HG03280 (cell line): ENCODE results near the gene COL20A1.
"Not testable (repeated sequence)": the region's sequence is repeated elsewhere in the genome, so short reads cannot be mapped to it uniquely, and the experiment has no call there.

Source experiments
- ATAC-seq: cut with Tn5 transposase; IDR thresholded peaks from one replicate; pipeline ENCODE4 v1.9.1; 2021; ENCODE audit warnings: mild to moderate bottlenecking, moderate library complexity; ENCODE audit not compliant: unreplicated experiment

The COL20A1 gene

GRCh38 chr20:63370618-63371187 is 77.7 kb downstream of the COL20A1 start:
- no peak for ATAC-seq

DNA sequence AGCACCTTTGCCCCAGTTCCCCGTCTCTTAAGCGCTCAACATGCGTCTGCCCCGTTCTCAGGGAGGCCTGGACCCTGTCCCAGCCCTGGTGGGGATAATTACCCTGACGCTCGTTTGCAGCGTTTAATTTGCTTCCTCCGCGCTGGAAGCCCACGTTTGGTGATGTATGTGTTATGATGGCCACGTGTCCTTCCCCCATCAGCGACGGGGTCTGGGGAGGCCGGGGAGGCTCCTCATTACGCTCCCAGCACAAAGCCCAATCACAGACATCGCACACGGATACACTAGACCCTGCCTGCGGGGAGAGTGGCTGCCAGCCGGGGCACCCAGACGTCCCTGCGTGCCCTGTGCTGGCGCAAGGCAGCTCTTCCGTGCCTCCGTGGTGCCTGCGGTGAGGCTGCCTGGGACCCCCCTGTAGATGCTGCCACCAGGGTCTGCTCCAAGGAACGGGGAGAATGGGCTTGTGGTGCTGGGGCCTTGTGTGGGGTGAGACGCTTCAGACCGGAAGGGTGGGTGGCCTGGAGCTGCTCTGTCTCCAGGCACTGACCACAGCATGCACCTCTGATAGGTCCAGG is 78.4 kb downstream of the COL20A1 start:
- no peak for ATAC-seq

- ATAC-seq: no peak
These were observed 80.2 kb downstream of the COL20A1 start for GRCh38 chr20:63372971-63373885.

GRCh38 chr20:63373996-63374395 is 81.0 kb downstream of the COL20A1 start:
- no peak for ATAC-seq

- no peak for ATAC-seq
These were observed 81.5 kb downstream of the COL20A1 start for GRCh38 chr20:63374504-63374903.

GRCh38 chr20:63375438-63375837 is 82.5 kb downstream of the COL20A1 start:
- no peak for ATAC-seq

GRCh38 chr20:63376283-63377250 is 83.6 kb downstream of the COL20A1 start:
- ATAC-seq: no peak

DNA sequence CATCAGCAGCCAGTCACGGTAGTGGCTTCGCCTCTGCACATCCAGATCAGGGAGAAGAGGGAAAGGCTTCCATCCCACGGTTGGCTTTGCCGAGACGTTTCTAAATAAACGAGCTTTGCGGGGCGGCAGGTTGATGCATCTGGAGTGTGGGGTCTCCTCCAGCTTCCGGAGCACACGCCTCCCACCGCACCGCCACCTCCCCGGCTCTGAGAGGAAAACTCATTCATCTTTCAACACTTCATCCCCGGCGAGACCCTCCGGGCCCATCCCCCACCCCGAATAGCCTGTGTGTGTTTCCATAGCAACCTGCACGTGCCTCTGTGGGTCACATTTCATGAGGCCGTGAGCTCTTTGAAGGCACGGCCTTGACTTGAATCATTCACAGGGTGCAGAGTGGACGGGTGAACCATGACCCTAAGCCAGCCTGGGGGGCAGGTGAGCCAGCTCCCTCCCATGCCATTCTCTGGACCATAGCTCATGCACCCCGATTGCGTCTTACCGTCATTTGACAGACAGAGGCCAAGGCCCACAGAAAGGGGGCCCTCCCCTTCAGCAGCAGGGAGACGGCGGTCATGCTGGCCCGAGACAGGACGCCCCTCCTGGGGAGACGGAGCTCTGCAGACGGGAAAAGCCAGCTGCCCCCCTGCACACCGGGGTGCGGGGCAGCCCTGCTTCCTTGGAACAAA is 84.4 kb downstream of the COL20A1 start:
- no peak for ATAC-seq

DNA sequence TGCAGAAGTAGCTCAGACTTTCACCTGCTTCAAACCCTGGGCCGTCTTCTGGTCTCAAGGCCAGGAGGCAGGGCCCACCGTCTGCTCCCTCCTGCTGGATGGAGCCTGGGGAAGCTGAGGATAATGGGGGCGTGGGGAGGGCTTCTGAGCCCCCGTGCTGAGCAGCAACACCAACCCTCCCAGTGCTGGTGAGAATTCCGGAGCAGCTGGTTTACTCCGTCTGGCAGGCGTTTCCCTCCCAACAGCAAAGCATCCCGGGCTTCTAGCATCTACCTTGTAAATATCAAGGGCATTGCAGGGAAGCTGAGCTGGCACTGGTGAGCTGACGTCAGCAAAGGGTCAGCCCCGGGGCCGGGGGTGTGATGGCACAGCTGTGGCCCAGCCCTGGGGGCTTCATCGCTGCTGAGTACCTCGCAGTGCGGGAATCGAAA is 85.0 kb downstream of the COL20A1 start:
- ATAC-seq: no peak

DNA sequence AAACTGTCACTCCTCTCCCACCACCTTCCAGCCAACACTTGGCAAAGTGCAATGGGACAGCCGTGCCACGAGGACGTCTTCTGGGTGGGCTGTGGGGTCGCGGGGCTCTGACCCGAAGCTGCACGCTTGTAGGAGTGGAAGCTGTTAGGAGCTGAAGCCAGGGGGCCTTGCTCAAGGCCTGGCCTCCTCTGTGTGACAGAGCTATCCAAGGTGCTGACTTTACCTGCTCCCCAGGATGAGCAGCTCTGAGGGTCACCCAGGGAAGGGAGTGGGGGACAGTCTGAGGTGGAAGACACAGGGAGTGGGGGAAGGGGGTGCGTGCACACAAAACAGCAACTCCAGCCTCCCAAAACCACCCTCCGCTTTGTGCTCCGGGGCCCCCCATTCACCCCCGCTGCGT is 85.6 kb downstream of the COL20A1 start:
- ATAC-seq: no peak

GRCh38 chr20:63379296-63379695 is 86.3 kb downstream of the COL20A1 start:
- ATAC-seq: no peak

DNA sequence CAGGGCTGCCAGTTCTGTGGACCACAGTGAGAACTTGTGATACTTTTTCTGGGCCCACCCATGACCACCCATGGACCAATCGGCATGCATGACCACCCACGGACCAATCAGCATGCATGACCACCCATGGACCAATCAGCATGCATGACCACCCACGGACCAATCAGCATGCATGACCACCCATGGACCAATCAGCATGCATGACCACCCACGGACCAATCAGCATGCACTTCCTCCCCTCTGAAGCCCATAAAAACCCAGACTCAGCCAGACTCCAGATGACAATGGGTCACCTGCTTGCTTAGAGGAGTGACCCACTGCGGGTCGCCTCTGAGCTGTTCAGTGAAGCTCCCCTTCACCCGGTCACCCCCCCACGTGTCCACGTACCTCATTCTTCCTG is 86.9 kb downstream of the COL20A1 start:
- not testable (repeated sequence) for ATAC-seq

DNA sequence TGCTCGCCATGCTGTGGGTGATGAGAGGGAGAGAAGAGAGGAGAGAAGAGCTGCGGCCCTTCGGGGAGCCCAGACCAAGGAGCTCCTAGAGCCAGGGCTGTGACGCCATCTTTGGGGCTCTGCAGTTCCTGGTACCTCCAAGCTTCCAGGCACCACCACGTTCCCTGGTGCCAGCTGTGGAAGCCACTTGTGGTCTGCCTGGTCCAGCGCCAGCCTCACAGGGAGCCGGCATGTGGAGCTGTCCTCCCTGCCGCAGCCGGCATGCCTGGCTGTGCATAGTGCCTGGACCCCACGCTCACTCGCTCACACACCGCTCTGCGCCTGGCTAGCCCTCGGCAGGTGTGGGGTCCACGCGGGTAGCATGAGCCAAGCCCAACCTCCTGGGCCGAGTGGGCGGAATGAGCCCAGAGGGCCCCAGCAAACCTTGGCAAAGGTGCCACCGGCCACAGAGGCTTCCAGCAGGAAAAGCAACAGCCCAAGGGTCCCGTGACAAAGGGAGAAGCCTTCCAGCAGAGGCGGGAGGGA is 87.4 kb downstream of the COL20A1 start:
- no peak for ATAC-seq

- ATAC-seq: no peak
These were observed 88.9 kb downstream of the COL20A1 start for GRCh38 chr20:63381781-63382431.

DNA sequence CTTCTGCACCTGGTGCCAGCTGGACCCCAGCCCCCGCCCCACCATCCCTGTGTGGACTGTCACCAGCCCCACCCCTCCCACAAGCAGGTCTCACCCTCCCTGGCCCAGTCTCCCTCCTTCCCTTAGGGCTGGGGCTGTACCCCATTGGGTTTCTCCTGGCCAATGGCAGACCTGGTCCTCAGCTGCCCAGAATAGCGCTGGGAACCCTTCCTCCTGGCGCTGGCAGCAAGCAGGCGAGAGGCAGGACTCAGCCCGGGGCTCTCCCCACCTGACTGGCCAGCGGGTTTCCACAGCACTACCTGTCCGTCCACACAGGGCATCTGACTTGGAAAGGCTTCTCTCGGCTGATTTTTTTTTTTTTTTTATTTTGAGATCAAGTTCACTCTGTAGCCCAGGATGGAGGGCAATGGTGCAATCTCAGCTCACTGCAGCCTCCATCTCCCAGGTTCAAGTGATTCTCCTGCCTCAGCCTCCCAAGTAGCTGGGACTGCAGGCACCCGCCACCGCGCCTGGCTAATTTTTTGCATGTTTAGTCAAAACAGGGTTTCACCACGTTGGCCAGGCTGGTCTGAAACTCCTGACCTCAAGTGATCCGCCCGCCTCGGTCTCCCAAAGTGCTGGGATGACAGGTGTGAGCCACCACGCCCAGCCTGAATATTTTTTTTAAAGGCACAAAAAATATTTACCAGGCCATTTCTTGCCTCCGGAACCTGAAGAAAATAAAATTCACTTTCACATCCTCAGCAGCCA is 89.7 kb downstream of the COL20A1 start:
- ATAC-seq: no peak

GRCh38 chr20:63383556-63383955 is 90.6 kb downstream of the COL20A1 start:
- ATAC-seq: no peak

DNA sequence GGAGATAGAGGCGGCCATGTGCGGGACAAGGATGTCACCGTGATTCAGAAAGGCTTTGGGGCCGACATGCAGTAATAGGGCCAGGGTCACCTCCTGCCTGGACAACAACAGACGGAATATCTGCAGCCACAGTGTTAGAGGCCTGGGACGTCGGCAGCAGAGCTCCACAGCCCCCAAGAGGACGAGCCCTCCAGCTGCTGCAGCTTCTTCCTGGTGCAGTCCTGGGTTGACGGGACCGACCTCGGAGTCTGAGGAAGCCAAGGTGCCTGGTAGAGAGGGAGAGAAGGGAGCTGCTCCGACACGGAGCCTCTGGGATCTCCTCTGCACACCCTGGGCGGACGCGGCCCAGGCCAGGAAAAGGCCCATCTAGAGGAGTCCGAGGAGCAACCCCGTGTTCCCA is 91.3 kb downstream of the COL20A1 start:
- ATAC-seq: no peak
